CD4-positive, alpha-beta T cell (primary cell): ENCODE data around the gene PPP1R36. TPM values are rescaled to one million over a fixed set of nuclear protein-coding genes. Genes with fewer than 3 reads are reported as not detected.

Source experiments
- ATAC-seq: fragments of 200-7000 bp; cut with Tn5 transposase; one replicate; pipeline ENCODE4 v1.10.0; 2022; ENCODE audit warnings: mild to moderate bottlenecking; ENCODE audit not compliant: poor library complexity
- CTCF ChIA-PET: fragments of 350-600 bp; sonication (Branson Sonifier 250); formaldehyde crosslinking; loops from one replicate; lab custom pipeline; 2021; ENCODE audit warnings: antibody characterized with exemption, inconsistent platforms; lab: Charles Lee
- POLR2A ChIA-PET: fragments of 350-600 bp; sonication (Branson Sonifier 250); formaldehyde crosslinking; loops from one replicate; lab custom pipeline; 2021; ENCODE audit warnings: antibody characterized with exemption, inconsistent platforms; lab: Charles Lee
- DNase-seq, 14 experiments: peaks; one replicate each; pipeline ENCODE4 v3.0.0-alpha.2; 2013 to 2020; ENCODE audit warnings: mixed read lengths in 2 of 14
- H3K27ac ChIP-seq, 2 donors: one replicate each; pipeline versions ENCODE4 v1.5.1 to v1.7.0; 2013; ENCODE audit warnings: low read length in 2 of 2, low read depth in 1 of 2, mild to moderate bottlenecking in 1 of 2
- H3K27me3 ChIP-seq, 2 experiments: 1 replicate in 1 of 2; 2 replicates in 1 of 2; pipeline versions ENCODE4 v1.6.1 to v1.7.0; 2013; ENCODE audit warnings: low read length in 2 of 2, control low read depth in 1 of 2, mild to moderate bottlenecking in 1 of 2, moderate library complexity in 1 of 2; ENCODE audit not compliant: insufficient read depth in 2 of 2, control insufficient read depth in 1 of 2
- H3K36me3 ChIP-seq: one replicate; pipeline ENCODE4 v1.6.1; 2013; ENCODE audit warnings: low read length, control low read depth; ENCODE audit not compliant: insufficient read depth
- H3K4me1 ChIP-seq: one replicate; pipeline ENCODE4 v1.6.1; 2013; ENCODE audit warnings: low read length, control low read depth; ENCODE audit not compliant: insufficient read depth
- H3K4me3 ChIP-seq: one replicate; pipeline ENCODE4 v1.5.1; 2013; ENCODE audit warnings: mild to moderate bottlenecking, low read length, moderate library complexity
- H3K9me3 ChIP-seq, 2 experiments: 1 replicate in 1 of 2; 2 replicates in 1 of 2; pipeline versions ENCODE4 v1.6.1 to v1.7.0; 2013; ENCODE audit warnings: low read length in 2 of 2, mild to moderate bottlenecking in 2 of 2, control low read depth in 1 of 2, moderate library complexity in 1 of 2; ENCODE audit not compliant: control insufficient read depth in 1 of 2, insufficient read depth in 1 of 2
- H3K27ac Mint-ChIP-seq: one replicate; pipeline ENCODE4 v1.8.0; 2020; ENCODE audit warnings: mixed read lengths
- H3K27me3 Mint-ChIP-seq: one replicate; pipeline ENCODE4 v1.8.0; 2021; ENCODE audit warnings: mixed read lengths
- H3K36me3 Mint-ChIP-seq: one replicate; pipeline ENCODE4 v1.8.0; 2021; ENCODE audit warnings: low read depth, mixed read lengths
- H3K4me1 Mint-ChIP-seq: one replicate; pipeline ENCODE4 v1.8.0; 2021; ENCODE audit warnings: low read depth, mixed read lengths
- H3K4me3 Mint-ChIP-seq: one replicate; pipeline ENCODE4 v1.8.0; 2020; ENCODE audit warnings: mild to moderate bottlenecking, mixed read lengths
- H3K9me3 Mint-ChIP-seq: one replicate; pipeline ENCODE4 v1.8.0; 2020; ENCODE audit warnings: mixed read lengths
- intact Hi-C, 2 experiments: fragments of 100-400 bp; cut with DNase I in 1 of 2; cut with micrococcal nuclease in 1 of 2; formaldehyde crosslinking; loops; one replicate each; pipeline versions ENCODE4 v1.15.1 to v1.9.0; 2023 to 2025; cut with DNase I, micrococcal nuclease
- total RNA-seq, 174 experiments: library from RNA in 2 of 174; stranded (reverse) in 2 of 174; gene quantifications; one replicate each; pipeline ENCODE4 v1.2.3 and lab custom pipeline; 2021 to 2026
- TF ChIP-seq, protein P1 (sequence below): fragments of 200-600 bp; IDR thresholded peaks from one replicate; pipeline ENCODE4 v1.8.0; 2022; ENCODE audit warnings: antibody characterized with exemption, mild to moderate bottlenecking

PPP1R36 gene
- total RNA-seq, 2 experiments from 2014 or later, result not detected

DNA sequence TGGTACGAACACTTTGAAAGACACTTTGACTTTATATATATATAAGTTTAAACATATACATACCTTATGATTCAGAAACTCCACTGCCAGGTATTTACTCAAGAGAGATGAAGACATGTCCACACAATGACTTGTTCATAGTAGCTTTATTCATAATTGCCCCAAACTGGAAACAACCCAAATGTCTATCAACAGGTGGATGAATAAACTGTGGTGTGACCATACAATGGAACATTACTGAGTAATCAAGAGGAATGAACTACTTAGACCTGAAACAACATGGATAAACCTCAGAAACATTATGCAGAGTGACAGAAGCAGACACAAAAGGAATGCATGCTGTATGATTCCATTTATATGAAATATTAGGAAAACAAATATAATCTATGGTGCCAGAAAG lies 71.1 kb downstream of the PPP1R36 start:
- intact Hi-C loops, result no loop called here
- ATAC-seq (no peak), DNase-seq (no peak)
- POLR2A ChIA-PET, result no interaction called here
- Mint-ChIP-seq H3K9me3 (no peaks in the 10 kb centered on the region), H3K36me3 (no peaks in the 10 kb centered on the region), H3K4me1 (no peaks in the 10 kb centered on the region), H3K27ac (no peak overlapping the region), H3K4me3 (no peak overlapping the region), H3K27me3 (peaks cover 5% of the 10 kb centered on the region)
- no peaks in the 10 kb centered on the region for H3K4me1 ChIP-seq
- TF ChIP-seq, protein P1, sequence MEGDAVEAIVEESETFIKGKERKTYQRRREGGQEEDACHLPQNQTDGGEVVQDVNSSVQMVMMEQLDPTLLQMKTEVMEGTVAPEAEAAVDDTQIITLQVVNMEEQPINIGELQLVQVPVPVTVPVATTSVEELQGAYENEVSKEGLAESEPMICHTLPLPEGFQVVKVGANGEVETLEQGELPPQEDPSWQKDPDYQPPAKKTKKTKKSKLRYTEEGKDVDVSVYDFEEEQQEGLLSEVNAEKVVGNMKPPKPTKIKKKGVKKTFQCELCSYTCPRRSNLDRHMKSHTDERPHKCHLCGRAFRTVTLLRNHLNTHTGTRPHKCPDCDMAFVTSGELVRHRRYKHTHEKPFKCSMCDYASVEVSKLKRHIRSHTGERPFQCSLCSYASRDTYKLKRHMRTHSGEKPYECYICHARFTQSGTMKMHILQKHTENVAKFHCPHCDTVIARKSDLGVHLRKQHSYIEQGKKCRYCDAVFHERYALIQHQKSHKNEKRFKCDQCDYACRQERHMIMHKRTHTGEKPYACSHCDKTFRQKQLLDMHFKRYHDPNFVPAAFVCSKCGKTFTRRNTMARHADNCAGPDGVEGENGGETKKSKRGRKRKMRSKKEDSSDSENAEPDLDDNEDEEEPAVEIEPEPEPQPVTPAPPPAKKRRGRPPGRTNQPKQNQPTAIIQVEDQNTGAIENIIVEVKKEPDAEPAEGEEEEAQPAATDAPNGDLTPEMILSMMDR, result no peak
- CTCF ChIA-PET, result no interaction called here
- no peak overlapping the region for H3K27ac ChIP-seq
- H3K4me3 ChIP-seq, result no peak overlapping the region
- H3K27me3 ChIP-seq, result no peaks in the 10 kb centered on the region
- H3K9me3 ChIP-seq, result no peaks in the 10 kb centered on the region
- H3K36me3 ChIP-seq, result no peaks in the 10 kb centered on the region

DNA sequence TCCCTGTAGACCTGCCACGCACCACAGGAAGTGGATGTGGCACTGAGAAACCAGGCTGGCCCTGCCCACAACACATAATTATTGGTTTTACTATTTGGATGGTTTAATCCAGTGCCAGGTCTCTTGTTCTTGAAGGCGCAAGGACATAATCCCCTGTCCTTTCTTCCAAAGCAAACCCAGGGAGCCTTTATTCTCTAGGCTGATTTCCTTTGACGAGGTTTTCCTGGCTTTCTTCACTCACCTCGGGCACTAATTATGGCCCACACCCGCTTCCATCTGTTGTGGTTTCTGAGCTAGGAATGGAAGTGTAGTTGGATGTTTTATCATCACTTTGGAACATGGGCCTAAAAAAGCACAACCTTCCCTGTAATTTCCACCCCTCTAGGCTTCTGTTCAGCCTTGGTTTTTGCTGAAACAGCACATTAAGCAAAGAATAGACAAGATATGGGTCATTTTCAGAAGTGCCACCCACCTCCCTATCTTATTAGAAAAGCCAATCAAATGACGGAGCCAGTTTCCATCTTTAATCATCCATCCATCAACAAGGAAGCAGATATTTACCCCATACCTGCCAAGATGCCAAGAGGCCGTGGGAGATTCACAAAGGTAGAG lies 73.9 kb downstream of the PPP1R36 start:
- ChIA-PET POLR2A (no interaction called here), CTCF (interaction anchor here (0.9 kb wide), 1 partner anchor 9 kb away, joined by 3 read pairs; no protein-coding TSS in a partner anchor)
- Mint-ChIP-seq H3K27me3 (no peaks in the 10 kb centered on the region), H3K9me3 (no peaks in the 10 kb centered on the region), H3K4me3 (no peak overlapping the region), H3K4me1 (no peaks in the 10 kb centered on the region), H3K27ac (no peak overlapping the region), H3K36me3 (no peaks in the 10 kb centered on the region)
- H3K27ac ChIP-seq, result no peak overlapping the region
- intact Hi-C loops, result no loop called here
- no peaks in the 10 kb centered on the region for H3K36me3 ChIP-seq
- no peak overlapping the region for H3K4me3 ChIP-seq
- H3K9me3 ChIP-seq, result no peaks in the 10 kb centered on the region
- ATAC-seq (no peak), DNase-seq (no peak)
- no peaks in the 10 kb centered on the region for H3K27me3 ChIP-seq
- TF ChIP-seq, protein P1, result no peak
- H3K4me1 ChIP-seq, result no peaks in the 10 kb centered on the region

DNA sequence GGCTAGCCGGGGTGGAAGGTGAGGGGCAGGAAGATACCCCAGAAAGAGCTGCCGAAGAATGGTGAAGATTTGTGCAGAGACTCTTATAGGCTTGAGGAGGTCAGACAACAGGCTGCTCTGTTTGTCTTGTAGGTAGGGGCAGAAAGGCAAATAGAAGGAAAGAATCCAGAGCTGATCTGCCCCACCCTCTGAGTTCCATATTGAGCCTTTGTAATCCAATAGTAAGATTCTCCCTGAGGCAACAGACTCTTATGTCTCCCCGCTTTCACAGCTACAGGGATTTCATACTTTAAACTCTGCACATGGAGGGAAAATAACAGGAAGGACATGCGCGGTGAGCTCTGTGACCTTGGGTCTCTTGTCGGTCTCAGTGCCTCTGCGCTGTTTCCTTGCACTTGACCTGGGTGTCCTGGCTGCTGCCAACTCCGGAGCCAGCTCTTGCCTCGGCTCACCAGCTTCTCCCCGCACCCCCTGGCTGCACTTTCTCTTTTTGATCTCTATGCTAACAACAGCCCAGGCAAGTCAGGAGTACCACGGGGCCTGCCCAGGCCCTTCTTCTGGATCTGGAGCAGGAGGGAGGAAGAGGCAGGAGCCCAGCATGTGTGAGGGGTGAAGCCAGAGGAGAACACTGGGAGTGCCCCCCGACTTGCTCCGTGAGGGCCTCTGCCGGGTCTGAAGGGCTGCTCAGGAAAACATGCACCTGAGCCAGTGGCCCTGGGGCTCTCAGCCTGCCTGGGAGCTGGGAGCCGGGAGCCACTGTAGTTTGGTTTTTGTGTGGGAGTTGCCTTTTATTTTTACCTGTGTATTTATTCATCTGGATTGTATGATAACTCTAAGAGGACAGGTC lies 75.8 kb downstream of the PPP1R36 start:
- ChIA-PET POLR2A (no interaction called here), CTCF (interaction anchor here (1.2 kb wide), 1 partner anchor 11 kb away, joined by 3 read pairs; no protein-coding TSS in a partner anchor)
- Histone ChIP-seq H3K36me3 (no peaks in the 10 kb centered on the region), H3K27me3 (no peaks in the 10 kb centered on the region), H3K27ac (no peak overlapping the region), H3K4me3 (no peak overlapping the region), H3K4me1 (no peaks in the 10 kb centered on the region), H3K9me3 (no peaks in the 10 kb centered on the region)
- no peak for ATAC-seq
- Mint-ChIP-seq H3K9me3 (no peaks in the 10 kb centered on the region), H3K36me3 (no peaks in the 10 kb centered on the region), H3K27ac (no peak overlapping the region), H3K4me3 (no peak overlapping the region), H3K4me1 (no peaks in the 10 kb centered on the region), H3K27me3 (no peaks in the 10 kb centered on the region)
- DNase-seq, result no peak
- intact Hi-C loops, result no loop called here
- TF ChIP-seq, protein P1, result no peak
